GM18858 (cell line): ENCODE results near the gene FAM53B.

Experiments used
- ATAC-seq: cut with Tn5 transposase; IDR thresholded peaks from one replicate; pipeline ENCODE4 v1.9.1; 2021; ENCODE audit not compliant: unreplicated experiment

The FAM53B gene

DNA sequence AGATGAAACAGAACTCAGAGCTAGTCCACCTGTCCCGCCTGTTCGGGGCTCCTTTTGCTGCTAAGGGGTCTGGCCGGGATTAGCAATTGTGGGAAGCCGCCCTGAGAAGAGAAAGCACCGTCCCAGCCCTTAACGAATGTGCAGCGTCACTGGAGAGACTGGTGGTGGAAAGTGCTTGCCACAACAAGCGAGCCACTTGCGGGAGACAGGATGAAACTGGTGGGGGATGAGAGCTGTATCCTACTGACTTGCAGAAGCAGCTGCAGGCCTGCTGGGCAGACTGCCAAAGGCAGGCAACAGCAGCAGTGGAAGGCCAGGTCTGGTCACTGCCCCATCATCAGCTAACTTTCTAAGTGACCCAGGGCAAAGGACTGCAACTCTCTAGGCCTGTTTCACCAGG, 95.4 kb downstream of the FAM53B start:
- no peak for ATAC-seq

DNA sequence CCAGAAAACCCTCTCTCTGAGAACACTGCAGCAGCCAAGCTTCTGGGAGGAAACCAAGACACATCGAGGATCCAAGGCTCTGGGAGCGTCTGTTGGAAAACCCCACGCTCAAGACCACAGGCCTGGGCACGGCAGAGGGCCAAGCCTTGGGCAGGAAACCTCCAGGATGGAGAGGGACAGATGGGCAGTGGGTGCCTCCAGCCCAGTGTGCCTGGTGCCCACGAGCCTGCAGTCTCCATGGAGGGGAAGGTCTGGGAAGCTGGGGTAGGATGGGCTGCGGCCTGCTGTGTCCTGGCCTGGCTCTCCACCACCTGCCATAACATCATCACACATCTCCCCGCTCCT, 96.1 kb downstream of the FAM53B start:
- ATAC-seq: no peak

- peak; percentile 37 for ATAC-seq
Measured at GRCh38 chr10:124647421-124648130, 96.6 kb downstream of the FAM53B start.

GRCh38 chr10:124646483-124647352, 97.5 kb downstream of the FAM53B start:
- no peak for ATAC-seq

GRCh38 chr10:124645467-124646095, 98.6 kb downstream of the FAM53B start:
- no peak for ATAC-seq

- ATAC-seq: no peak
Measured at GRCh38 chr10:124644771-124645415, 99.3 kb downstream of the FAM53B start.

DNA sequence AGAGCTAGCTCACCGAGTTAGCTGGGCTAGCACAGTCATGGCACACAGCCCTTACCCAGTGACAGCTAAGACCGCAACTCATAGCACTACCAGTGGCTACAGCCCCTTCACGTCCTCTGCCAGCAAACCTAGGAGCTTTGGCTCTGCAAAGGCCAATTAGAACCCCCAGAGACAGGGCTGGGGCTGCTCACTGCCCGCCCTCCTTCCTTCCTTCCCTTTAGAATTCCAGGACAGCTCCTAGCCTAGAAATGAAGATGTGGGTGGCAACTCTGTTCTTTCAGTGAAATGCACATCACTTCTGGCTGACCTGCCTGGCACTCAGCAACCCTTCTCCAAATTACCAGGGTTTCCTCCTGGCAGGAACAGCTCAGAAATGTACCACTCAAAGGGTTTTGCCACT, 99.9 kb downstream of the FAM53B start:
- no peak for ATAC-seq

DNA sequence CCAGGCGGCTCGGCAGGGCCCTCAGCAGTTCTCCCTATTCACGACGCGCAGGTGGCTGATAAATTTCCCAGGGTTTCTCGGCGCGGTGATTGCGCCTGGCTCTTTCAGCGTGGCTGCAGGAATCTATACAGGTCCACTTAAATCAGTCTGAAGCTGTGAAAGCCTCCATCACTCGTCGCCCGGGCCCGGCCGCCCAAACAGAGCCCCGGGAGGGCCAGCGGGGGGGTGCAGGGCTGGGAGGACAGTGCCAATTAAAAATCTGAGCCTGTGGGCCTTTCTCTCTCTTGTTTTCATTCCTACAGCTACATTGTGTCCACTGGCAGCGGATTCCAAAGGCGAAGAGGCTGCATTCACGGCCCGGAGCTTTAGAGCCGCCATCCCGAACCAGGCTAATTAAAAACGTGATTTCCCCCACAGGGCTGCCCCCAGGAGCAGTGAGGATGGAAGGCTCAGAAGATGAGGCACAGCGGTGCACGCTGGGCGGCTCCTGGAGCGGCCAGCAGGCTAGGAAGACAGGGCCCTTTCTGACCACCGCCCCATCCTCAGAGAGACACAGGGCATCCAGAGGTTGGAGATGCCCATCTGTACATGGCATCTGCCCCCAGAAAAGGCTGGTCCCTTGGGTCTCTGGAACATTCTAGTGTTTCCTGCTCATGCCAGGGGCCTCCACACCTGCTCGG, 100.7 kb downstream of the FAM53B start:
- no peak for ATAC-seq

DNA sequence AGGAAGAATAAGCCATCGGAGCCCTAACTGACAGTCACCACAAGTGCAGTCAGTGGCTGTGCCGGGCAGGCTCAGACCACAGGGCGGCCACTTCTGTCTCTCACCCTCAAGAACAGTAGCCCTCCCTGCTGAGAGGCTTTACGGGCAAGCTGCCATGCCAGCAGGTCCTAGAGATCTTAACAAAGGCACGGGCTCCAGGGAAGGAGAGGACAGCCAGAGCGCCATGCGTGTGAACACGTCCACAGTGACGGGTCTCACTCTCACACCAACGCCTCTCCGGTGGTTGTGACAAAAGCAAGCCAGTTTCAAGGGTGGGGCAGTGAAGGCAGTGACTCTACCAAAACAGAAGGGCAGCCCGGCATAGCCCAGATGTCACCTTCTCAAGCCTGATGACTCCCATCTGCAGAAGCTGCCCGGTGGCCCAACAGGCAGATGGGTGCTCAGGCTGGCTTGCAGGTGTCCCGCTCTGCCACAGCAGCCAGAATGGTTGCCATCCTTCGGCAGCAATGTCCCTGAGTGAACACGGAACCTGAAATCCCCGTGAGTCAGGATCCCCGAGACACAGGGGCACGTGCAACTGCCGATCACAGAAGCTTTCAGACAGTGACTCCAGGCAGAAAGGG, 102.0 kb downstream of the FAM53B start:
- ATAC-seq: no peak

GRCh38 chr10:124641282-124642087, 102.7 kb downstream of the FAM53B start:
- no peak for ATAC-seq

GRCh38 chr10:124640538-124641231, 103.5 kb downstream of the FAM53B start:
- no peak for ATAC-seq

- no peak for ATAC-seq
Measured at GRCh38 chr10:124640056-124640455, 104.1 kb downstream of the FAM53B start.

DNA sequence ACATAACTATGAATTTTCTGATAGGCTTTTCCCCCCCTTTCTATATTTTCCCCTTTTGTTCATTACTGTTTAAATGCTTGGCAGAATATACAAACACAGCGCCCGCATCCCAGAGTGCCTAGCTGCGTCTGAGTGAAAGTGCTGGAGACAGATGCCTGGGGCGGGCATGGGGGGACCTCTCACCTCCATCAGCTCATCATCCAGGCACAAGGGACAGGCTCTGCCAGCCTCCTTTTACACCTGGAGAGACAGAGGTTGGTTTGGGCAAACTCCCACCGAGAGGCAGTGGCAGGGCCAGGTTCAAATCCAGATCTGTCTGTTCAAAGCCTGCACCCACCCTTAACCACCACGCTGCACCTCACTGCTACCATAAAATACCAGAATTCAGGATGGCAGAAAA, 104.5 kb downstream of the FAM53B start:
- no peak for ATAC-seq

DNA sequence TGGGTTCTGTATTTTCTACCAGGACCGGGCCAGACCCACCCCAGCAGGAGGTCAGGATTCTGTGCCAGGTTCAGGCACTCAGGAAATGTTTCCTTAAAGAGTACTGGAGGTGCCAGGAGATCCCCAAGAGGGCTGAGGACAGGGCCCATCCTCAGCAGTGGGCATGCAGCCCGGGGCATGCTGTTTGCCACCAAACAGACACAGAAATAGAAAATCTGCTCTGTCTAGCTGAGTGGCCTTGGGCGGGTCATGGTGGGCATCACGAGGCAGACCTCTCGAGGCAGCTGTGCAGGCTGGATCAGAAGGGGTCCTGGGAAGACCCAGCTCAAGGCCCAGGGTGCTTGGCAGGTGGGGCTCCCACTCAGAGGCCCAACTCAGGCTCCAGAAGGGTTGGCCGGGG, 105.0 kb downstream of the FAM53B start:
- no peak for ATAC-seq

DNA sequence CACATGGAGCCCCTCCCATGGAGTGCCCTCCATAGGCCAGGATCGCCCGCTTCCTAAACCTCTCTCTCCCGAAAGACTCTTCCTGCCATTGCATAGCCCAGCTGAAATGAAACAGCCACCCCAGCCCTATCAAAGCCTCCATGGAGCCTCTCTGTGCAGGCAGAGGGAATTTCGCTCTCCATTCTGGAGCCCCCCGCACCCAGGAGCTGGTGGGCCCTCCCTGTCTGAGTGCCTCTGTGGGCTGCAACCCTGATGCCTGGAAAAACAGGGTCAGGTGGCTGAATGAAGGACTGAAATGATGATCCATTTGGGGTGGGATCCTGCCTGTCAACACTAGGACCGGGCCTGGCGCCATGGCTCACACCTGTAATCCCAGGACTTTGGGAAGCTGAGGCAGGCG, 106.4 kb downstream of the FAM53B start:
- ATAC-seq: no peak

DNA sequence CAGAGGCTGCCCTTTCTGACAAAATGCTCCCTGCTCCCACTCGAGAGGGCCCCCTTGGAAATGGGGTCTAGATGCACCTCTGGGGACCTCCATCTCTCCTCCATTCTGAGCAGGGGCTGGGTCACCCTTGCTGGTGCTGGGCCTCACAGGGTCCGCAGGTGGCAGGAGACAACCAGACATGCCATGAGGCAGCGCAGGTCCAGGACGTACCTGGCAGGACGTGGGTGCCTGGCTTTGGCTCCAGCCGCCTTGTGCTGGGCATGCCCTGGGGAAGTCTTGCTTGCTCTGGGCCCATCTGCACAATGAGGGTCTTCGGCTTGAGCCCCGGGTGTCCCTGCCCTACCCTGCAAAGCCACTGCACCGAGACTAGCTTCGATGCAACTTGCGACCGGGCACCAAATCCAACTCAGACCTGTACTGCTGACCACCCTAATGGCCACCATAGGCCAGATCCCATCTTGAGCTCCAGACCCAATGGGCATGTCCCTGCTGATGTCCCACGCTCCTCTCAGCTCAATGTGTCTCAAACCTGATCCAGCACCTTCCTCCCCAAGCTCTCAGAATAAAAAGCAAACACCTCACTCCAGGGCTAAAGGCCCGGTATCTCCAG, 107.0 kb downstream of the FAM53B start:
- ATAC-seq: no peak

DNA sequence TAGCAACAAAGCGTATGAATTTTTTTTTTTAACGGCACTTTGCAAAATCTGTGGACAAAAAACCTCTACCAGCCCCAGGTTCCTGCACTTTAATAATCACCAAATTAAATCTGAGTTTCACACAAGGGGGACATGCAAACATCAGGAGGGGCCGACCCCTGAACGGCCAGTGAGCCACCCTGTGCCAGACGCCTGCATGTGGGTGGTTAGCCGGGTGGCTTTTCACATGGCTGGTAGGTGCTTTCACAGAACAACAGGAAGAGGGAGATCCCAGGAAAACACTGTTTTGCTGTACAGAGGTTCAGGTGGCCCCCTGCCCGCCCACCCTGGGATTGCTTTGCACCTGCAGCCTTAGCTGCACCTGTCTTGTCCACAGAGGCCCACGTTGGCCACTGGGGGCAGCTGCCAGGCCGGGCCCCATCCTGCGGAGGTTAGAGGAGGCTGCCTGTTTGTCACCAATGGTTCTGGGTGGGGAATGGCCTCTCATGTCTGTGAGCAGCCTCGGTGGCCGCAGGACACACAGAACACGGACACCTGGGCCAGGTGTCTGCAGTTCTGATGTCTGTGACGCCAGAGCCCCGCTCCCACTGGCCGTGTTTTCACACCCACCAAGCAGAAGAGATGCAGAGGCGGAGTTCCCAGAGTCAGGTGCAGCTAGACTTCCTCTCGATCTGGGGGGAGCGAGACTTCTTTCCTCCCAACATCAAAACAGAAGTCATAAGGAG, 107.7 kb downstream of the FAM53B start:
- no peak for ATAC-seq

DNA sequence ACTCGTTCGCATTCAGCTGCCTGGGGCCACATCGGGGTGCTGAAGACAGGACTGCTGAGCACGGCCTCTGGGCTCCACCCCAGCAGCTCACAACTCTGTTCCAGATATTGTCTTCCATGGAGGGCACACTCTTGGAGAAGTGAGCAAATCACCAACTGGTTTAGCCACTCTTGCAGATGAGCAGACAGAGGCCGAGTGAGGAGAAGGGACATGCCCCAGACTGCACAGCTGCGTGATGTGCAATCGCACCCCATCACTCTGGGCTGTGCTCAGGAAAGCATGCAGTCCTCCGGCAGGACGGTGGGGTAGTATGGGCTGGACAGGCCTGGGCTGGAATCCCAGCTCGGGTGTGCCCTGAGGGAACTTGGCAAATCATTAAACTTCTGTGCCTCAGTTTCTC, 111.6 kb downstream of the FAM53B start:
- ATAC-seq: no peak
